Neutrophil (primary cell): Measurements from ENCODE around the gene CDKL2.

Experiments
- H3K27ac ChIP-seq: fragments of 200-600 bp; sonication (generic); 2 replicates; pipeline ENCODE4 v1.5.1; 2016; ENCODE audit warnings: mild to moderate bottlenecking, moderate library complexity
- H3K27me3 ChIP-seq: fragments of 200-600 bp; sonication (generic); 2 replicates; pipeline ENCODE4 v1.6.0; 2016; ENCODE audit warnings: mild to moderate bottlenecking
- H3K36me3 ChIP-seq: fragments of 200-600 bp; sonication (generic); 2 replicates; pipeline ENCODE4 v1.5.1; 2017
- H3K4me1 ChIP-seq, 2 experiments: fragments of 200-600 bp in 1 of 2; sonication (generic) in 1 of 2; 1 replicate in 1 of 2; 2 replicates in 1 of 2; pipeline versions ENCODE4 v1.5.1 to v1.6.1; 2013 to 2016; ENCODE audit warnings: low read depth in 1 of 2, low read length in 1 of 2, mild to moderate bottlenecking in 1 of 2, moderate library complexity in 1 of 2; ENCODE audit not compliant: control insufficient read depth in 1 of 2, insufficient read depth in 1 of 2
- H3K4me3 ChIP-seq, 2 experiments: fragments of 200-600 bp in 1 of 2; sonication (generic) in 1 of 2; 1 replicate in 1 of 2; 2 replicates in 1 of 2; pipeline ENCODE4 v1.5.1; 2013 to 2016; ENCODE audit warnings: low read depth in 1 of 2, low read length in 1 of 2, mild to moderate bottlenecking in 1 of 2, moderate library complexity in 1 of 2
- H3K9me3 ChIP-seq: fragments of 200-600 bp; sonication (generic); 2 replicates; pipeline ENCODE4 v1.5.1; 2016
- TF ChIP-seq, protein P1 (sequence below): fragments of 200-600 bp; sonication (generic); IDR thresholded peaks from 2 replicates; pipeline ENCODE4 v1.5.1; 2016; ENCODE audit warnings: antibody characterized with exemption

CDKL2 gene

DNA sequence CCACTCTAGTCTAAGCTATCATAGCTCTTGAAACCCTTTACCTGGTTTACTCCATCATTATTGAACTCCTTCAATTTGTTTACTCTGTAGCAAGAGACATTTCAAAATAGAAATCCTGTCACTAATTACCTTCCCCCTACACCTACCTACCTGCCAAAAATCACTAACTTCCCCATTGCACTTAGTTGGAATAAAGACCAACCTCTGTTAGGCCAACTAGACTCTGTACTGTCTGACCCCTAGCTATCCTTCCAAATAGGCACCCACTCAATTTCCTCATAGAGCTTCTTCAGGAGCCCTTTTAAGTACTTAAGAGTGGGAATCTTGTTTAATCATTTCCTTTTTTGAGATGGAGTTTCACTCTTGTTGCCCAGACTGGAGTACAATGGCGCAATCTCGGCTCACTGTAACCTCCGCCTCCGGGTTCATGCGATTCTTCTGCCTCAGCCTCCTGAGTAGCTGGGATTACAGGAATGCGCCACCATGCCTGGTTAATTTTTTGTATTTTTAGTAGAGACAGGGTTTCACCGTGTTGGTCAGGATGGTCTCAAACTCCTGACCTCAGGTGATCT lies 8.9 kb upstream of the CDKL2 start:
- TF ChIP-seq, protein P1, sequence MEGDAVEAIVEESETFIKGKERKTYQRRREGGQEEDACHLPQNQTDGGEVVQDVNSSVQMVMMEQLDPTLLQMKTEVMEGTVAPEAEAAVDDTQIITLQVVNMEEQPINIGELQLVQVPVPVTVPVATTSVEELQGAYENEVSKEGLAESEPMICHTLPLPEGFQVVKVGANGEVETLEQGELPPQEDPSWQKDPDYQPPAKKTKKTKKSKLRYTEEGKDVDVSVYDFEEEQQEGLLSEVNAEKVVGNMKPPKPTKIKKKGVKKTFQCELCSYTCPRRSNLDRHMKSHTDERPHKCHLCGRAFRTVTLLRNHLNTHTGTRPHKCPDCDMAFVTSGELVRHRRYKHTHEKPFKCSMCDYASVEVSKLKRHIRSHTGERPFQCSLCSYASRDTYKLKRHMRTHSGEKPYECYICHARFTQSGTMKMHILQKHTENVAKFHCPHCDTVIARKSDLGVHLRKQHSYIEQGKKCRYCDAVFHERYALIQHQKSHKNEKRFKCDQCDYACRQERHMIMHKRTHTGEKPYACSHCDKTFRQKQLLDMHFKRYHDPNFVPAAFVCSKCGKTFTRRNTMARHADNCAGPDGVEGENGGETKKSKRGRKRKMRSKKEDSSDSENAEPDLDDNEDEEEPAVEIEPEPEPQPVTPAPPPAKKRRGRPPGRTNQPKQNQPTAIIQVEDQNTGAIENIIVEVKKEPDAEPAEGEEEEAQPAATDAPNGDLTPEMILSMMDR: no peak

DNA sequence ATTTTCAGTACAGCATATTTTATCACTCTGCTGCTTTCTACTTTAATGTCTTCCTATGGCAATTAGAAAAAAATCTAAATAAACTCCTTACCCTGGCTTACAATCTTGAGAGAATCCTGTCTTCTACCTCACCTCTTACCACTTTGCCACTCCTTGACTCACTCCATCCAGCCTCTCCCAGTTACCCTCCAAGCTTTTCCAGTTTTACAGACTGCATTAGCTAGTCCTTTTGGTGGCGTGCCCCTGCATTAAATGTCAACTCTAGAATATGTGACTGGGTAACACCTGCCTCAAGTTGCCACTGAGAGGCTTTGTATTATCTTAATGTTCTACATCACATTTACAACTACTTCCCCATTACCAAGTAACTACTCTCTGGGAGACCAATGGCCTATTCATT lies 7.5 kb upstream of the CDKL2 start:
- H3K36me3 ChIP-seq: peaks cover 6% of the 10 kb centered on the region
- no peak overlapping the region for H3K27ac ChIP-seq
- H3K4me3 ChIP-seq: no peak overlapping the region
- TF ChIP-seq, protein P1: no peak
- no peaks in the 10 kb centered on the region for H3K4me1 ChIP-seq
- no peaks in the 10 kb centered on the region for H3K9me3 ChIP-seq
- no peaks in the 10 kb centered on the region for H3K27me3 ChIP-seq

More for the DNA sequence above, 8.9 kb upstream of the CDKL2 start:
- H3K36me3 ChIP-seq: peaks cover 14% of the 10 kb centered on the region
- H3K4me1 ChIP-seq: peaks cover 0 to 7% of the 10 kb centered on the region in 2 experiments
- H3K9me3 ChIP-seq: no peaks in the 10 kb centered on the region
- H3K4me3 ChIP-seq: no peak overlapping the region
- H3K27ac ChIP-seq: peak overlapping the region; percentile 20
- H3K27me3 ChIP-seq: no peaks in the 10 kb centered on the region

DNA sequence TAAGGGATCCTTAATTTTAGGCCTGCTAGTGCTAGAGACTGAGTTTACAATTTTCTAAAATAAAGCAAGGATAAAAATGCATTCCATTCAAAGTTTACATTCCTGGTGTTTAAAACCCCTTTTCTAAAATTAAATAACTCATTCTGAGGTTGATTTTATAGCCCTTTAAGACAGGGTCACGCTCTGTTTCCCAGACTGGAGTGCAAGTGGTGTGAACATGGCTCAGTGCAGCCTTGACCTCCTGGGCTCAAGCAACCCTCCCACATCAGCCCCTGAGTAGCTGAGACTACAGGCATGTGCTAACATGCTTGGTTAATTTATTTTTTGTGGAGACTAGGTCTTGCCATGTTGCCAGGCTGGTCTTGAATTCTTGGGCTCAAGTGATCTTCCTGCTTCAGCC lies 6.8 kb upstream of the CDKL2 start:
- H3K4me3 ChIP-seq: no peak overlapping the region
- no peaks in the 10 kb centered on the region for H3K4me1 ChIP-seq
- no peaks in the 10 kb centered on the region for H3K36me3 ChIP-seq
- TF ChIP-seq, protein P1: no peak
- no peak overlapping the region for H3K27ac ChIP-seq
- H3K9me3 ChIP-seq: no peaks in the 10 kb centered on the region
- no peaks in the 10 kb centered on the region for H3K27me3 ChIP-seq

DNA sequence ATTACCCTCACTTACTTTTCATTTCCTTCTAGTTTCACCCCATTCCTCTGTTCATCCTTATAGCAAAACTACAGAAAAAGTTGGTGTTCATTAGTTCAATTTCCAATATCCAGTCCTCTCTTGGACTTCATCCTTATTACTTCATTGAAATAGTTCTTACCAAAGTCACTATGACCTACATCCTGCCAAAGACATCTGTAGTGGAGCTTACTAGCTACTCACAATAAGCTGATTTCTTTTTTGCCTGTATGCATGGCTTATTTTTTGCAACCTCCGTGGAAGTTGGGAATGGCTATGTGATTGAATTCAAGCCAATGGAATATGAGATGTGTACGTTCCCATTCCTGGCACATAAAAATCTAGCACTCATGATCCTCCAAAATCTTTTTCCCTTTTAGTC lies 4.6 kb upstream of the CDKL2 start:
- Histone ChIP-seq H3K4me1 (peaks cover 10% of the 10 kb centered on the region in 2 experiments), H3K27ac (no peak overlapping the region), H3K36me3 (no peaks in the 10 kb centered on the region), H3K27me3 (no peaks in the 10 kb centered on the region), H3K9me3 (no peaks in the 10 kb centered on the region), H3K4me3 (no peak overlapping the region)
- TF ChIP-seq, protein P1: no peak

DNA sequence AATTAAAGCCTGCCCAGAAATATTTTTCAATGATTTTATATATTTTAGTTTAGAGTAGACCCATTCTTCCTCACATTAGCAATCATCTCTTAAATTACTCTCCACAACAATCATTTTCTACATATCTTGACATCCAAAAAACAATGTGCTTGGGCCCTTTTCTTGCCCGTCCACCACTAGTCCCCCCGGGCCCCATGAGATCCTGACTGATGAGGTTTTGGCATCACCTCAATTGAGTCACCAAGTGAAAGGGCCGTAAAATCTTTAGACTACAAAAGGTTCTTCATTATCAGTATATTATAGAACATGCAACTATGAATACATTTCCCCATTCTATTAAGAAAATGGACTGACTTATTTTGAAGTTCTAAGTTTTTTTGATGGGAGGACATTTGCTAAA lies 4.0 kb upstream of the CDKL2 start:
- H3K27me3 ChIP-seq: peaks cover 4% of the 10 kb centered on the region
- H3K4me1 ChIP-seq: peaks cover 10 to 12% of the 10 kb centered on the region in 2 experiments
- no peaks in the 10 kb centered on the region for H3K9me3 ChIP-seq
- no peak overlapping the region for H3K27ac ChIP-seq
- no peak overlapping the region for H3K4me3 ChIP-seq
- TF ChIP-seq, protein P1: no peak
- no peaks in the 10 kb centered on the region for H3K36me3 ChIP-seq
